Activated CD8-positive, alpha-beta memory T cell treated with anti-CD3 and anti-CD28 coated beads, Interleukin-2, amount 50 U/mL, for 1 hour (primary cell): ENCODE results near the gene PCSK7.
"Not testable (repeated sequence)": the region's sequence is repeated elsewhere in the genome, so short reads cannot be mapped to it uniquely, and the experiment has no call there.

ENCODE experiments used
- DNase-seq: peaks from one replicate; pipeline ENCODE4 v3.0.0-alpha.2; 2020; ENCODE audit errors: extremely low read depth

The PCSK7 gene

GRCh38 chr11:117183724-117184349, 48.0 kb downstream of the PCSK7 start:
- no peak for DNase-seq

- DNase-seq: not testable (repeated sequence)
These were observed 48.7 kb downstream of the PCSK7 start for GRCh38 chr11:117183178-117183577.

GRCh38 chr11:117182551-117182935, 49.3 kb downstream of the PCSK7 start:
- no peak for DNase-seq

- DNase-seq: no peak
These were observed 50.0 kb downstream of the PCSK7 start for GRCh38 chr11:117181586-117182550.

- peak; percentile 10 for DNase-seq
These were observed 51.0 kb downstream of the PCSK7 start for GRCh38 chr11:117180661-117181585.

GRCh38 chr11:117180020-117180419, 51.9 kb downstream of the PCSK7 start:
- no peak for DNase-seq

GRCh38 chr11:117179048-117179999, 52.5 kb downstream of the PCSK7 start:
- no peak for DNase-seq

- DNase-seq: peak; percentile 66
These were observed 53.5 kb downstream of the PCSK7 start, which contains the start of gene SIDT2 for GRCh38 chr11:117178210-117179034. TSS of gene SIDT2 (plus strand) at chr11:117178743. CDS start at chr11:117179264, 521 bp downstream.

- no peak for DNase-seq
These were observed 54.2 kb downstream of the PCSK7 start for GRCh38 chr11:117177534-117178209.

- DNase-seq: no peak
These were observed 55.7 kb downstream of the PCSK7 start for GRCh38 chr11:117176186-117176585.

- DNase-seq: no peak
These were observed 56.1 kb downstream of the PCSK7 start for GRCh38 chr11:117175781-117176180.

- DNase-seq: no peak
These were observed 56.8 kb downstream of the PCSK7 start for GRCh38 chr11:117175104-117175503.

GRCh38 chr11:117172724-117173421, 59.0 kb downstream of the PCSK7 start:
- DNase-seq: no peak

GRCh38 chr11:117171404-117172061, 60.3 kb downstream of the PCSK7 start:
- no peak for DNase-seq

- no peak for DNase-seq
These were observed 60.9 kb downstream of the PCSK7 start for GRCh38 chr11:117171007-117171403.

- DNase-seq: no peak
These were observed 61.7 kb downstream of the PCSK7 start for GRCh38 chr11:117170210-117170609.

GRCh38 chr11:117169736-117170135, 62.1 kb downstream of the PCSK7 start:
- no peak for DNase-seq

GRCh38 chr11:117166491-117166890, 65.4 kb downstream of the PCSK7 start:
- DNase-seq: no peak
